Upper lobe of right lung (tissue), 1 donor: ENCODE results near the gene SNX22. TPM values are rescaled to one million over a fixed set of nuclear protein-coding genes. Genes with fewer than 3 reads are reported as not detected.

Source experiments
- ATAC-seq: fragments of 200-7000 bp; cut with Tn5 transposase; one replicate; pipeline ENCODE4 v1.9.1; 2020; ENCODE audit warnings: mild to moderate bottlenecking, moderate library complexity
- DNase-seq: peaks from one replicate; pipeline ENCODE4 v3.0.0-alpha.2; 2020
- H3K27ac ChIP-seq: fragments of 200-600 bp; one replicate; pipeline ENCODE4 v1.8.0; 2022
- H3K27me3 ChIP-seq: fragments of 200-600 bp; one replicate; pipeline ENCODE4 v1.8.0; 2022; ENCODE audit warnings: mild to moderate bottlenecking
- H3K36me3 ChIP-seq: fragments of 200-600 bp; one replicate; pipeline ENCODE4 v1.8.0; 2022
- H3K4me1 ChIP-seq: fragments of 200-600 bp; one replicate; pipeline ENCODE4 v1.8.0; 2022
- H3K4me3 ChIP-seq: fragments of 200-600 bp; one replicate; pipeline ENCODE4 v1.8.0; 2022; ENCODE audit warnings: mild to moderate bottlenecking
- H3K9me3 ChIP-seq: fragments of 200-600 bp; one replicate; pipeline ENCODE4 v1.8.0; 2022
- CTCF ChIP-seq: fragments of 200-600 bp; IDR thresholded peaks from one replicate; pipeline ENCODE4 v1.8.0; 2022; ENCODE audit warnings: antibody characterized with exemption
- intact Hi-C: fragments of 100-400 bp; cut with DNase I; formaldehyde crosslinking; loops from one replicate; pipeline ENCODE4 v1.11.0; 2022
- total RNA-seq: library from RNA; stranded (reverse); fragmentation: NEBNext Ultra II Directional; extraction: Animal tissue kit (Norgen Biotek cat#: 25700); gene quantifications from one replicate; pipeline ENCODE4 v1.2.1, GENCODE V29; 2021
- donor health status: DM: no; HTN: yes; CAD: no; lungs with severe emphysema.

The SNX22 gene
- total RNA-seq, 1 donor from 2014 or later: 28.3 TPM

GRCh38 chr15:64131547-64131946, 20.0 kb upstream of the SNX22 start:
- Histone ChIP-seq H3K27ac (no peak overlapping the region), H3K4me3 (no peak overlapping the region), H3K36me3 (peaks cover 97% of the 10 kb centered on the region), H3K9me3 (no peaks in the 10 kb centered on the region), H3K4me1 (peaks cover 11% of the 10 kb centered on the region), H3K27me3 (no peaks in the 10 kb centered on the region)
- no peak for ATAC-seq
- TF ChIP-seq CTCF: no peak
- intact Hi-C loops: no loop called here
- DNase-seq: no peak

- DNase-seq (no peak), ATAC-seq (peak; percentile 45)
- no peaks in the 10 kb centered on the region for H3K27me3 ChIP-seq
- H3K4me1 ChIP-seq: peaks cover 11% of the 10 kb centered on the region
- no peak overlapping the region for H3K4me3 ChIP-seq
- H3K36me3 ChIP-seq: peaks cover 97% of the 10 kb centered on the region
- intact Hi-C loops: no loop called here
- H3K9me3 ChIP-seq: no peaks in the 10 kb centered on the region
- TF ChIP-seq CTCF: no peak
- H3K27ac ChIP-seq: no peak overlapping the region
Measured at GRCh38 chr15:64132217-64132616, 19.3 kb upstream of the SNX22 start.

GRCh38 chr15:64133623-64134344, 17.7 kb upstream of the SNX22 start:
- H3K4me3 ChIP-seq: no peak overlapping the region
- peaks cover 97% of the 10 kb centered on the region for H3K36me3 ChIP-seq
- H3K9me3 ChIP-seq: no peaks in the 10 kb centered on the region
- intact Hi-C loops: no loop called here
- peaks cover 11% of the 10 kb centered on the region for H3K4me1 ChIP-seq
- no peak overlapping the region for H3K27ac ChIP-seq
- no peak for DNase-seq
- ATAC-seq: peak; percentile 16
- no peak for TF ChIP-seq CTCF
- H3K27me3 ChIP-seq: no peaks in the 10 kb centered on the region

GRCh38 chr15:64134345-64134829, 17.1 kb upstream of the SNX22 start:
- intact Hi-C loops: no loop called here
- Histone ChIP-seq H3K36me3 (peaks cover 92% of the 10 kb centered on the region), H3K27me3 (no peaks in the 10 kb centered on the region), H3K4me1 (peaks cover 11% of the 10 kb centered on the region), H3K4me3 (no peak overlapping the region), H3K27ac (no peak overlapping the region), H3K9me3 (no peaks in the 10 kb centered on the region)
- peak; percentile 66 for ATAC-seq
- peak; percentile 84 for DNase-seq
- no peak for TF ChIP-seq CTCF

GRCh38 chr15:64136347-64136746, 15.2 kb upstream of the SNX22 start:
- no peak for TF ChIP-seq CTCF
- Histone ChIP-seq H3K9me3 (no peaks in the 10 kb centered on the region), H3K27ac (no peak overlapping the region), H3K4me1 (peaks cover 11% of the 10 kb centered on the region), H3K36me3 (peaks cover 86% of the 10 kb centered on the region), H3K27me3 (no peaks in the 10 kb centered on the region), H3K4me3 (no peak overlapping the region)
- ATAC-seq: no peak
- DNase-seq: no peak
- intact Hi-C loops: no loop called here
